OCI-LY1 (cell line): ENCODE measurements around the gene COX6A2.

Source experiments
- H2AFZ ChIP-seq: fragments of 200-600 bp; sonication (generic), shearing (Covaris generic); 2 replicates; pipeline ENCODE4 v1.6.0; 2014; ENCODE audit warnings: antibody characterized with exemption, mild to moderate bottlenecking, low read length
- H3F3A ChIP-seq: fragments of 200-600 bp; sonication (generic), shearing (Covaris generic); 2 replicates; pipeline ENCODE4 v1.6.0; 2014; ENCODE audit warnings: mild to moderate bottlenecking, antibody characterized with exemption, low read length, moderate library complexity; ENCODE audit not compliant: insufficient read depth
- H3K27ac ChIP-seq: fragments of 200-600 bp; sonication (generic); 2 replicates; pipeline ENCODE4 v1.5.1; 2014; ENCODE audit warnings: low read length, mixed run types, mild to moderate bottlenecking, low read depth; ENCODE audit not compliant: poor library complexity, severe bottlenecking
- H3K27me3 ChIP-seq: fragments of 200-600 bp; sonication (generic); 2 replicates; pipeline ENCODE4 v1.6.0; 2014; ENCODE audit warnings: antibody characterized with exemption, mild to moderate bottlenecking, low read length, moderate library complexity; ENCODE audit not compliant: insufficient read depth
- H3K36me3 ChIP-seq: fragments of 200-600 bp; sonication (generic); 2 replicates; pipeline ENCODE4 v1.6.1; 2014; ENCODE audit warnings: mild to moderate bottlenecking, antibody characterized with exemption, low read length, moderate library complexity, mixed read lengths; ENCODE audit not compliant: insufficient read depth
- H3K4me1 ChIP-seq: fragments of 200-600 bp; sonication (generic); 2 replicates; pipeline ENCODE4 v1.5.1; 2014; ENCODE audit warnings: mild to moderate bottlenecking, low read length, moderate library complexity; ENCODE audit not compliant: insufficient read depth, severe bottlenecking
- H3K4me2 ChIP-seq: fragments of 200-600 bp; sonication (generic), shearing (Covaris generic); 2 replicates; pipeline ENCODE4 v1.6.1; 2014; ENCODE audit warnings: low read length
- H3K4me3 ChIP-seq: fragments of 200-600 bp; sonication (generic); 2 replicates; pipeline ENCODE4 v1.5.1; 2014; ENCODE audit warnings: low read length, low read depth, mild to moderate bottlenecking, mixed read lengths; ENCODE audit not compliant: poor library complexity, severe bottlenecking
- H3K79me2 ChIP-seq: fragments of 200-600 bp; shearing (Covaris generic); 2 replicates; pipeline ENCODE4 v1.6.1; 2016; ENCODE audit warnings: mixed run types, low read length, mixed read lengths; ENCODE audit not compliant: insufficient read depth
- H3K9ac ChIP-seq: fragments of 200-600 bp; sonication (generic), shearing (Covaris generic); 2 replicates; pipeline ENCODE4 v1.6.1; 2014; ENCODE audit warnings: mild to moderate bottlenecking, low read length, mixed read lengths
- H3K9me2 ChIP-seq: fragments of 200-600 bp; sonication (generic), shearing (Covaris generic); 2 replicates; pipeline ENCODE4 v1.6.1; 2014; ENCODE audit warnings: low read depth, mild to moderate bottlenecking, low read length, mixed read lengths
- H3K9me3 ChIP-seq: fragments of 200-600 bp; shearing (Covaris generic); 2 replicates; pipeline ENCODE4 v1.6.1; 2014; ENCODE audit warnings: low read length, mixed read lengths
- H4K20me1 ChIP-seq: fragments of 200-600 bp; sonication (generic), shearing (Covaris generic); 2 replicates; pipeline ENCODE4 v1.6.0; 2016; ENCODE audit warnings: mild to moderate bottlenecking, low read length; ENCODE audit not compliant: insufficient read depth
- EZH2 ChIP-seq: fragments of 200-600 bp; sonication (generic), shearing (Covaris generic); IDR thresholded peaks from 2 replicates; pipeline ENCODE4 v1.8.0; 2017; ENCODE audit warnings: borderline replicate concordance, mixed run types, mild to moderate bottlenecking, antibody characterized with exemption, low read length, moderate library complexity, mixed read lengths
- TF ChIP-seq, protein P1 (sequence below): fragments of 200-600 bp; sonication (generic), shearing (Covaris generic); IDR thresholded peaks from 2 replicates; pipeline ENCODE4 v1.5.1; 2017; ENCODE audit warnings: mild to moderate bottlenecking, antibody characterized with exemption, low read length, moderate library complexity, mixed read lengths

Gene COX6A2

DNA sequence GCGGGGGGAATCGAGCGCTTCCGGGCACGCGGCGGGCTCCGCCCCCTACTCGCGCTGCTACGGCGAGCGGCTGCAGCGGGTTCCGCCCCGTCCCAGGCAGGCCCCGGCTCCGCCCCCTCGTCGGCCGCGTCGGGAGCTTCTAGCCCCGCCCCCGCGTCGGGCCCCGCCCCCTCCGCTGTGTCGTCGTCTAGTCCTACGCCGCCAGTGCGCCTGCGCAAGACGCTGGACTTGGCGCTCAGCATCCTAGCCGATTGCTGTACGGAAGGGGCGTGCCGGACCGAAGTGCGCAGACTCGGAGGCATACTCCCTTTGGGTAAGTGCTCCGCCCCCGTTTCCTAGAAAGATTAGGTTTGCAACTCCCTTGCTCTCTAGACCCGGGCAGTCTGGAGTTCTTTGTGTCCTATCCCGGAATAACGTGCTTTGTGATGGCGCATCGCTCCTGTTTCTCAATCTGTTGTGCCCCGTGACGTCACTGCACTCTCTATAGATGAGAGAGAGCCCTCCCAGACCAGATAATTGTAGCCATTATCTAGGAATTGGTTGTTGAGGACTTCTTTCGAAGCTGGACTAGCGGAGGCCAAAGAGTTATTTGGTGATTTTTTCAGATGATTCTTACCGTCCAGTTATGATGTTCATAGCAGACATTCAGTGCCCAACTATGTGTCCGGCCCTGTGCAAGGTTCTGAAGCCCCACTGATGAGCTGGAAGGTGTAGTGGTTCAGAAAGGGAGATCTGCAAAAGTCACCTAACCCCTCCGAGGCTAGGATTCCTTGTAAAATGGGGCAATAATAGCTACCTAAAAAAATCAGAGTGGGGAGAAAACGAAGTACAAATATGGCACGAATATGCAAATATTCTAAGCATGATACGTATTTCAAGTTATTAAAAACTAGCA is 31.8 kb upstream of the COX6A2 start:
- Histone ChIP-seq H3K36me3 (peaks cover 8% of the 10 kb centered on the region; the same call in 1 of the 2 replicates), H3K4me1 (peaks cover 23% of the 10 kb centered on the region), H3K27me3 (no peaks in the 10 kb centered on the region), H2AFZ (no peak overlapping the region), H3F3A (no peaks in the 10 kb centered on the region), H3K9me2 (no peaks in the 10 kb centered on the region), H3K9me3 (no peaks in the 10 kb centered on the region), H3K27ac (peak overlapping the region; percentile 87), H3K9ac (peak overlapping the region; percentile 79), H3K4me2 (peak overlapping the region; percentile 78), H3K4me3 (peak overlapping the region; percentile 77), H4K20me1 (no peaks in the 10 kb centered on the region), H3K79me2 (no peaks in the 10 kb centered on the region)
- no peak for TF ChIP-seq EZH2
- TF ChIP-seq, protein P1, sequence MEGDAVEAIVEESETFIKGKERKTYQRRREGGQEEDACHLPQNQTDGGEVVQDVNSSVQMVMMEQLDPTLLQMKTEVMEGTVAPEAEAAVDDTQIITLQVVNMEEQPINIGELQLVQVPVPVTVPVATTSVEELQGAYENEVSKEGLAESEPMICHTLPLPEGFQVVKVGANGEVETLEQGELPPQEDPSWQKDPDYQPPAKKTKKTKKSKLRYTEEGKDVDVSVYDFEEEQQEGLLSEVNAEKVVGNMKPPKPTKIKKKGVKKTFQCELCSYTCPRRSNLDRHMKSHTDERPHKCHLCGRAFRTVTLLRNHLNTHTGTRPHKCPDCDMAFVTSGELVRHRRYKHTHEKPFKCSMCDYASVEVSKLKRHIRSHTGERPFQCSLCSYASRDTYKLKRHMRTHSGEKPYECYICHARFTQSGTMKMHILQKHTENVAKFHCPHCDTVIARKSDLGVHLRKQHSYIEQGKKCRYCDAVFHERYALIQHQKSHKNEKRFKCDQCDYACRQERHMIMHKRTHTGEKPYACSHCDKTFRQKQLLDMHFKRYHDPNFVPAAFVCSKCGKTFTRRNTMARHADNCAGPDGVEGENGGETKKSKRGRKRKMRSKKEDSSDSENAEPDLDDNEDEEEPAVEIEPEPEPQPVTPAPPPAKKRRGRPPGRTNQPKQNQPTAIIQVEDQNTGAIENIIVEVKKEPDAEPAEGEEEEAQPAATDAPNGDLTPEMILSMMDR: no peak

DNA sequence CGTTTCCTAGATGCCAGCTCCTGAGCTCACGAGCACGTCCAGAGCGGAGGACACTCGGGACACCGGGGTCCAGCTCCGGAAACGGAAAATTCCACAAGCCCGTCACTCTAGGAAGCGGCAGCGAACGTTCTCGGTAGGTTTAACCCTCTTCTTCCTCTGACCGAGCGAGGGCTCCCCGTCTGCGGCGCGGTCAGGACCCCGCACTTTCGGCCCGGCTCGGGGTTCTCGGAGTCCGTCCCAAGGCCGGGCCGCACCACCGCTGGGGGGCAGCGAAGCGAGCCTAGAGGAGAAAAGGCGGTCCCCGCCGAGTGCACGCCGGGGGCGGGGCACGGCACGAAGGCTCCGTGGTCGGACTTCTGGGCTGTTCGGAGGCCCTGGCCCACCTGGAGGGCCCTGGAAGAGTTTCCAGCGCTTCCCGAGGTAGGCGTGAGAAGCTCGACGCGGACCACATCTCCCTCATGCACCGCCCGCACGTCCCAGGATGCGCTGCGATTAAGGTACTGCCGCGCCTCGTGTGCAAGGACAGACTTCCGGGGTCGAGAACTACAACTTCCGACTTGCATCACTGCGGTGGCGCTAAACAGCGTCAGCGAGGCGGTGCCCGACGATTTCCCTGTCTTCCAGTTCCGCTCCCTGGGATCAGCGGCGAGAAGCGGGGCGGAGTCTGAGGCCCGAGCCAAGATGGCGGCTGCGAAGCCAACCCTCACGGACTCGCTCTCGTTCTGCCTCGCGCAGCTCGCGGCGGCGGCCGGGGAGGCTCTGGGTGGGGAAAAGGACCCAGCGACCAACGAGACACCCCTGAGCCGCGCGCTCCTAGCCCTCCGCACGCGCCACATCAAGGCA is 30.9 kb upstream of the COX6A2 start, which contains the start of gene ARMC5:
ARMC5 (plus strand) TSS at position 658 of the 843 bp plus-strand sequence; CDS start at position 682, 24 bp downstream.
- TF ChIP-seq EZH2: no peak
- TF ChIP-seq, protein P1: peak; percentile 69
- Histone ChIP-seq H3K9me2 (no peaks in the 10 kb centered on the region), H3K4me3 (peak within 1 kb of the TSS; percentile 77), H3K9ac (peak within 1 kb of the TSS; percentile 79), H3K27me3 (no peaks in the 10 kb centered on the region), H3K4me1 (peaks cover 23% of the 10 kb centered on the region), H3K4me2 (peak within 1 kb of the TSS; percentile 78), H4K20me1 (no peaks in the 10 kb centered on the region), H3K36me3 (peaks cover 8% of the 10 kb centered on the region; the same call in 1 of the 2 replicates), H2AFZ (no peak within 1 kb of the TSS), H3K9me3 (no peaks in the 10 kb centered on the region), H3F3A (no peaks in the 10 kb centered on the region), H3K27ac (peak within 1 kb of the TSS; percentile 87), H3K79me2 (no peaks in the 10 kb centered on the region)

GRCh38 chr16:31458073-31458843 is 30.1 kb upstream of the COX6A2 start:
- Histone ChIP-seq H3K9ac (peak overlapping the region; percentile 79), H3K27ac (peak overlapping the region; percentile 87), H4K20me1 (no peaks in the 10 kb centered on the region), H3F3A (no peaks in the 10 kb centered on the region), H3K9me2 (no peaks in the 10 kb centered on the region), H3K79me2 (no peaks in the 10 kb centered on the region), H3K36me3 (peaks cover 8% of the 10 kb centered on the region; the same call in 1 of the 2 replicates), H2AFZ (no peak overlapping the region), H3K9me3 (no peaks in the 10 kb centered on the region), H3K27me3 (no peaks in the 10 kb centered on the region), H3K4me3 (peak overlapping the region; percentile 77), H3K4me1 (peaks cover 23% of the 10 kb centered on the region), H3K4me2 (peak overlapping the region; percentile 75)
- TF ChIP-seq, protein P1: peak; percentile 32; the same call in 1 of the 2 replicates
- no peak for TF ChIP-seq EZH2
